GM21390 (cell line): ENCODE results near the gene FNTB.
"Not testable (repeated sequence)": the region's sequence is repeated elsewhere in the genome, so short reads cannot be mapped to it uniquely, and the experiment has no call there.

ENCODE experiments used
- ATAC-seq: cut with Tn5 transposase; IDR thresholded peaks from one replicate; pipeline ENCODE4 v1.9.1; 2021; ENCODE audit not compliant: unreplicated experiment

Gene FNTB

GRCh38 chr14:65080960-65081747 is 94.5 kb downstream of the FNTB start:
- no peak for ATAC-seq

- ATAC-seq: no peak
These were observed 96.2 kb downstream of the FNTB start for GRCh38 chr14:65082930-65083329.

- ATAC-seq: no peak
These were observed 98.1 kb downstream of the FNTB start for GRCh38 chr14:65084554-65085505.

- not testable (repeated sequence) for ATAC-seq
These were observed 100.0 kb downstream of the FNTB start for GRCh38 chr14:65086686-65087085.

GRCh38 chr14:65087835-65088234 is 101.1 kb downstream of the FNTB start:
- not testable (repeated sequence) for ATAC-seq

GRCh38 chr14:65092349-65092748 is 105.7 kb downstream of the FNTB start:
- no peak for ATAC-seq

GRCh38 chr14:65095633-65096205 is 109.0 kb downstream of the FNTB start:
- ATAC-seq: no peak

- ATAC-seq: no peak
These were observed 109.8 kb downstream of the FNTB start for GRCh38 chr14:65096323-65097089.

- no peak for ATAC-seq
These were observed 111.9 kb downstream of the FNTB start for GRCh38 chr14:65098586-65098985.

- ATAC-seq: no peak
These were observed 114.3 kb downstream of the FNTB start for GRCh38 chr14:65100922-65101541.

GRCh38 chr14:65101631-65102440 is 115.1 kb downstream of the FNTB start:
- peak; percentile 21 for ATAC-seq

GRCh38 chr14:65102441-65103149 is 115.9 kb downstream of the FNTB start, which contains the start of gene MAX:
Gene MAX, minus strand, starts transcription at chr14:65102517. Its CDS starts 178 bp downstream, at chr14:65102339.
- ATAC-seq: peak; percentile 85

- no peak for ATAC-seq
These were observed 116.6 kb downstream of the FNTB start for GRCh38 chr14:65103150-65103760.

- ATAC-seq: no peak
These were observed 118.1 kb downstream of the FNTB start for GRCh38 chr14:65104791-65105190.

GRCh38 chr14:65106316-65106715 is 119.6 kb downstream of the FNTB start:
- no peak for ATAC-seq

GRCh38 chr14:65106736-65107135 is 120.0 kb downstream of the FNTB start:
- ATAC-seq: no peak

GRCh38 chr14:65107200-65107599 is 120.5 kb downstream of the FNTB start:
- no peak for ATAC-seq

GRCh38 chr14:65109357-65109756 is 122.7 kb downstream of the FNTB start:
- ATAC-seq: no peak
